Measurements from ENCODE around the gene RAX. TPM values are rescaled to one million over a fixed set of nuclear protein-coding genes. Genes with fewer than 3 reads are reported as not detected.

Gene RAX
- total and polyA plus RNA-seq, 10 of the 15 experiments (the other 5 are each of a cell fraction or from before 2014, with no cell fraction given), result not detected

GRCh38 chr18:59269563-59270119 is 3.6 kb downstream of the RAX start:
- 10% methylated on average over 14 of the region's 17 CpGs for WGBS (ENCODE audit: insufficient coverage, insufficient replicate concordance, low lambda C conversion rate, missing lambda C conversion rate)
- BruUV-seq (replicated peaks), result no TSS peak
- Histone ChIP-seq H3K36me3 (ENCODE audit: control insufficient read depth in 2 of 2, insufficient read depth in 2 of 2, low read length in 1 of 2) (no peaks in the 10 kb centered on the region), H3K79me2 (ENCODE audit: control insufficient read depth, insufficient read depth, low read length) (no peaks in the 10 kb centered on the region), H3K4me3 (no peak overlapping the region), H3K9ac (ENCODE audit: control insufficient read depth, insufficient read depth, low read length) (no peak overlapping the region), H2AFZ (ENCODE audit: control insufficient read depth, low read depth, low read length) (no peak overlapping the region), H4K20me1 (ENCODE audit: control insufficient read depth, insufficient read depth) (no peaks in the 10 kb centered on the region), H3K27me3 (replicated peaks in 1 of 2; ENCODE audit: control insufficient read depth in 2 of 2, insufficient read depth in 2 of 2, low read length in 1 of 2) (peaks cover 21 to 52% of the 10 kb centered on the region in 2 experiments), H3K4me2 (ENCODE audit: control insufficient read depth, insufficient read depth) (no peak overlapping the region), H3K9me3 (replicated peaks; ENCODE audit: control insufficient read depth, insufficient read depth, low read length) (no peaks in the 10 kb centered on the region; the same call in 2 of the 3 replicates), H3K27ac (ENCODE audit: control insufficient read depth, insufficient read depth) (no peak overlapping the region), H3K4me1 (ENCODE audit: control insufficient read depth, insufficient read depth, low read length) (no peaks in the 10 kb centered on the region)
- FAIRE-seq (no peak), ATAC-seq (no peak), DNase-seq (ENCODE audit: low read depth, low spot score) (no peak)
- CTCF ChIA-PET, result interaction anchor here (0.7 to 1.7 kb wide), 4 partner anchors 21 to 185 kb away, joined by 3 to 5 read pairs (median 3); no protein-coding TSS in a partner anchor
- TF ChIP-seq USF1 (IDR thresholded peaks at IDR 0.05; ENCODE audit: borderline replicate concordance, extremely low read length, insufficient read depth, low read depth, low read length) (no peak), MTA2 (IDR thresholded peaks at IDR 0.05; ENCODE audit: low read depth) (no peak), ASH2L (IDR thresholded peaks at IDR 0.05; ENCODE audit: borderline replicate concordance, low read depth) (no peak), SIX5 (IDR thresholded peaks at IDR 0.05; ENCODE audit: low read depth, low read length, severe bottlenecking) (no peak), FOXK2 (IDR thresholded peaks at IDR 0.05) (no peak), MLLT1 (IDR thresholded peaks at IDR 0.05) (no peak), ATF7 (IDR thresholded peaks at IDR 0.05; ENCODE audit: low read depth) (no peak), ZNF24 (IDR thresholded peaks at IDR 0.05) (no peak), NR2C2 (IDR thresholded peaks at IDR 0.05; ENCODE audit: borderline replicate concordance, control insufficient read depth, insufficient read length, low read depth) (no peak), HSF1 (IDR thresholded peaks at IDR 0.05; ENCODE audit: low read depth, low read length) (no peak), ZNF217 (IDR thresholded peaks at IDR 0.05) (no peak), SMARCA5 (IDR thresholded peaks at IDR 0.05) (no peak), NFYA (IDR thresholded peaks at IDR 0.05; ENCODE audit: borderline replicate concordance, low read depth, low read length) (no peak), HDGF (IDR thresholded peaks at IDR 0.05) (no peak)
- TF ChIP-seq, protein P1, sequence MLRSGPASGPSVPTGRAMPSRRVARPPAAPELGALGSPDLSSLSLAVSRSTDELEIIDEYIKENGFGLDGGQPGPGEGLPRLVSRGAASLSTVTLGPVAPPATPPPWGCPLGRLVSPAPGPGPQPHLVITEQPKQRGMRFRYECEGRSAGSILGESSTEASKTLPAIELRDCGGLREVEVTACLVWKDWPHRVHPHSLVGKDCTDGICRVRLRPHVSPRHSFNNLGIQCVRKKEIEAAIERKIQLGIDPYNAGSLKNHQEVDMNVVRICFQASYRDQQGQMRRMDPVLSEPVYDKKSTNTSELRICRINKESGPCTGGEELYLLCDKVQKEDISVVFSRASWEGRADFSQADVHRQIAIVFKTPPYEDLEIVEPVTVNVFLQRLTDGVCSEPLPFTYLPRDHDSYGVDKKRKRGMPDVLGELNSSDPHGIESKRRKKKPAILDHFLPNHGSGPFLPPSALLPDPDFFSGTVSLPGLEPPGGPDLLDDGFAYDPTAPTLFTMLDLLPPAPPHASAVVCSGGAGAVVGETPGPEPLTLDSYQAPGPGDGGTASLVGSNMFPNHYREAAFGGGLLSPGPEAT (IDR thresholded peaks at IDR 0.05; ENCODE audit: low read depth), result no peak
- TF ChIP-seq, protein P2, sequence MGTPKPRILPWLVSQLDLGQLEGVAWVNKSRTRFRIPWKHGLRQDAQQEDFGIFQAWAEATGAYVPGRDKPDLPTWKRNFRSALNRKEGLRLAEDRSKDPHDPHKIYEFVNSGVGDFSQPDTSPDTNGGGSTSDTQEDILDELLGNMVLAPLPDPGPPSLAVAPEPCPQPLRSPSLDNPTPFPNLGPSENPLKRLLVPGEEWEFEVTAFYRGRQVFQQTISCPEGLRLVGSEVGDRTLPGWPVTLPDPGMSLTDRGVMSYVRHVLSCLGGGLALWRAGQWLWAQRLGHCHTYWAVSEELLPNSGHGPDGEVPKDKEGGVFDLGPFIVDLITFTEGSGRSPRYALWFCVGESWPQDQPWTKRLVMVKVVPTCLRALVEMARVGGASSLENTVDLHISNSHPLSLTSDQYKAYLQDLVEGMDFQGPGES (IDR thresholded peaks at IDR 0.05), result no peak
- RAD21 ChIA-PET (ENCODE audit: unreplicated experiment), result interaction anchor here (1.3 kb wide), 1 partner anchor 185 kb away, joined by 5 read pairs; no protein-coding TSS in a partner anchor
- SMC1A ChIA-PET (ENCODE audit: uncharacterized antibody, unreplicated experiment), result interaction anchor here (1.3 kb wide), 1 partner anchor 183 kb away, joined by 3 read pairs; no protein-coding TSS in a partner anchor
- POLR2A ChIA-PET, result no interaction called here
- in situ Hi-C loops (cut with MboI) (no loop called here), intact Hi-C loops (cut with micrococcal nuclease; ENCODE audit: unreplicated experiment) (no loop called here)
